Smooth muscle cell of the pulmonary artery (primary cell): ENCODE results near the gene UBXN4. TPM values are rescaled to one million over a fixed set of nuclear protein-coding genes. Genes with fewer than 3 reads are reported as not detected.

Experiments
- total RNA-seq: library from RNA; depleted of rRNA; stranded (reverse); fragments of >200 nt; gene quantifications from 2 replicates; pipeline ENCODE4 v1.2.3, GENCODE V29; 2014

Gene UBXN4
- 65.6 and 79.0 TPM in 2 replicates for total RNA-seq

GRCh38 chr2:135741395-135742324 lies at the start of gene UBXN4:
UBXN4 (plus strand) TSS chr2:135741855; CDS start chr2:135741930, 75 bp downstream.

Other genes starting within 250 kb of the UBXN4 start
- 6.3 and 7.9 TPM in 2 replicates for gene ZRANB3, start 210.6 kb upstream of the UBXN4 start, total RNA-seq
- 8.4 and 9.5 TPM in 2 replicates for gene R3HDM1, start 210.4 kb upstream of the UBXN4 start, total RNA-seq
- gene LCT, start 95.3 kb downstream of the UBXN4 start, total RNA-seq, result under 0.01 and 0.03 TPM in 2 replicates
- 9.6 and 14.3 TPM in 2 replicates for gene MCM6, start 134.6 kb downstream of the UBXN4 start, total RNA-seq
- 97.0 and 127 TPM in 2 replicates for gene DARS1, start 243.8 kb downstream of the UBXN4 start, total RNA-seq